ENCODE data around the gene ASTN2.

Gene ASTN2

DNA sequence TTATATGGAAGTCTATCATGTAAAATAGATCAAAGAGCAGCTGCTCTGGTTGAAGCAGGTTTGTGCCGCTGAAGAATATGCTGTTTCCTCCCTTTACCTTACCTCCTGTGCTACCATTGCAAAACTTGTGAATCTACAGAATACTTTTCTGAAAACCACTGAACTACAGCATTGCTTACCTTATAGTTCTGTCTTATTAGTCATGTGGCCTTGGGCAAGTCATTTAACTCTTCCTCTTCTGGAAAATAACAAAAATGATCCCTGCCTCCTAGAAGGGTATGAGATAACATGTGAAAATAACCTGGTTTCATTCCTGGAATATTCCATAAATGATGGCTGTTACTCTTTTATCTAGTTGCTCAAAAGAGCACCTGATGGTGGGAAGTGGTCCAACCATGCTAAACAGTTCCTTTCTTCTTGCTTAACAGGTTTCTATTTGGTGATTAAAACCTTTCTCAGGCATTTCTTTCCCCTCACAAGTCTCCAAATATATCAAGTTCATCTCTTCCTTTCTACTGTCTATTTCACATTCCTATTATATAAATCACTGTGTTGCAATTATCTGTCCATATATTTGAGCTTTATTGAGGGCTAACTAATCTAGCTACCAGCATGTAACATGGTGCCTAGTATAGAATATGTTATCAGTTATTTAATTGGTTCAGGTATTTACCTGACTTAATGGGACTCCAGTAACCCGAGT, 712.8 kb downstream of the ASTN2 start:
- H3K27ac ChIP-seq: no peak overlapping the region
- TF ChIP-seq ZFX (IDR thresholded peaks at IDR 0.05): no peak
- TF ChIP-seq, protein P1, sequence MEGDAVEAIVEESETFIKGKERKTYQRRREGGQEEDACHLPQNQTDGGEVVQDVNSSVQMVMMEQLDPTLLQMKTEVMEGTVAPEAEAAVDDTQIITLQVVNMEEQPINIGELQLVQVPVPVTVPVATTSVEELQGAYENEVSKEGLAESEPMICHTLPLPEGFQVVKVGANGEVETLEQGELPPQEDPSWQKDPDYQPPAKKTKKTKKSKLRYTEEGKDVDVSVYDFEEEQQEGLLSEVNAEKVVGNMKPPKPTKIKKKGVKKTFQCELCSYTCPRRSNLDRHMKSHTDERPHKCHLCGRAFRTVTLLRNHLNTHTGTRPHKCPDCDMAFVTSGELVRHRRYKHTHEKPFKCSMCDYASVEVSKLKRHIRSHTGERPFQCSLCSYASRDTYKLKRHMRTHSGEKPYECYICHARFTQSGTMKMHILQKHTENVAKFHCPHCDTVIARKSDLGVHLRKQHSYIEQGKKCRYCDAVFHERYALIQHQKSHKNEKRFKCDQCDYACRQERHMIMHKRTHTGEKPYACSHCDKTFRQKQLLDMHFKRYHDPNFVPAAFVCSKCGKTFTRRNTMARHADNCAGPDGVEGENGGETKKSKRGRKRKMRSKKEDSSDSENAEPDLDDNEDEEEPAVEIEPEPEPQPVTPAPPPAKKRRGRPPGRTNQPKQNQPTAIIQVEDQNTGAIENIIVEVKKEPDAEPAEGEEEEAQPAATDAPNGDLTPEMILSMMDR (conservative IDR thresholded peaks at IDR 0.05): no peak

DNA sequence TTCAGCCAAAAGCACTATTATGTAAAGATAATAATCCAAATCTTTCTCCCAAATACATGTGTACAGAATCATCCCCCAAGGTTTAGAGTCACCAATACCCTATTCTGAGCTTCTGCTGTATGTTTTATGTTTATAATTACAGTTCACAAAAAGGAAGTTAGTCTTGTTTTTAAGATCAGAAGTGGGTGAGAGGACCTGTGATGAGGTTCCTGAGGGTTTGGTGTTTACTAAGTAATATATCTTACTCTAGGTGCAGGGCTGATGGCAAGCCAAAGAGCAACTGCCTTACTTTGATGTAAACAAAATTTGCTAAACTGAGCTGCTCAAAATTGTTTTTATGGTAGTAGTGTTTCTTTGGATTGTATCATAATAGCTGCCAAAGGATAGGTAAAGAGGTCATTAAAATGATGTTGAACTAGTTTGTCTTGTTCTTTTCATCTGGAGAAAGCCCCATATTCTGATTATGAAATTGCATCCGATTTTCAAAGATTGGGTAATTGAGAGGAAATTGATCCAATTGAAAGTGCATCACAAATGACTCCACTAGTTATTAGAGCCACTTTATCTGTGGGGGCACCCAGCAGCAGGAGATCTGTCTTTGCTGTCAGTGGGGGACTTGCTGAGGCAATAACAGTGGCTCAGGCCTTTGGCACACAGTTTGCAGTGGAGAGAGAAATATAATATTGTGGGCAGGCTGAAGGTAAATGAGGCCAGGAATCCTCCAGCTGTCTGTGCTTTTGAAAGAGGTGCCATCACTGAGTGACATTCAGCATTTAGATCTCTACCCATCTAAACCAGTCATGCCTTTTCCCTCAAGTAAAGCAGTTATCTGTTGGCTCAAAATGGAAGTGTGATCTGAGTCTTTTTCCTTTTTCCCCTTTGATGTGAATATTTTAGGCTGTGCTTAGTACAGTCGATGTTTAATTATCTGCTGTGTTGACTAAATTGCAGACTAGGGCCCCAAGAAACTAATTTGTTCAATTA, 713.7 kb downstream of the ASTN2 start:
- H3K27ac ChIP-seq: no peak overlapping the region; the same call in 1 of the 2 replicates

DNA sequence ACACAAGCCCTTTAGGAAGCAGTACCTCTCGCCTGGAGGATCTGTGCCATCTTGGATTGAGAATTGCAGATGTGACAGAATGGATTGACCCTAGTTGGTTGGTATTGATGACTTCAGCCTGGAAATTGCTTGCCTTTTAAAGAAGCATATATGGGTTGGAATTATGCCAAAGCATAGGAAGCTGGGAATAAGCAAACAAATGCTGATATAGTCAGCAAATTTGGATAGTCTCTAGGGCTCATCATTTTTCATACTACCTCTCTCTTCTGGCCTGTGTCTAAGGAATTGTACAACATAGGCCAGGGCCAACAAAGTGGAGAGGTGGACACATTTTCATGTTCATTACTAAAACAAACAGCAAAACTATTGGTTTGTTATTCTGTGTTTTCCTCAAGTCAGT, 714.6 kb downstream of the ASTN2 start:
- TF ChIP-seq, protein P1 (conservative IDR thresholded peaks at IDR 0.05): no peak
- no peak for TF ChIP-seq ZFX (IDR thresholded peaks at IDR 0.05)

More for the DNA sequence above, 713.7 kb downstream of the ASTN2 start:
- no peak for TF ChIP-seq ZFX (IDR thresholded peaks at IDR 0.05)
- TF ChIP-seq, protein P1 (conservative IDR thresholded peaks at IDR 0.05): no peak

DNA sequence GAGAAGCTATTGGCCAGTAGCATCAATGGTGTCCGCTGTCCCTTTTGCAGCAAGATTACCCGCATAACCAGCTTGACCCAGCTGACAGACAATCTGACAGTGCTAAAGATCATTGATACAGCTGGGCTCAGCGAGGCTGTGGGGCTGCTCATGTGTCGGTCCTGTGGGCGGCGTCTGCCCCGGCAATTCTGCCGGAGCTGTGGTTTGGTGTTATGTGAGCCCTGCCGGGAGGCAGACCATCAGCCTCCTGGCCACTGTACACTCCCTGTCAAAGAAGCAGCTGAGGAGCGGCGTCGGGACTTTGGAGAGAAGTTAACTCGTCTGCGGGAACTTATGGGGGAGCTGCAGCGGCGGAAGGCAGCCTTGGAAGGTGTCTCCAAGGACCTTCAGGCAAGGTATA, 717.0 kb downstream of the ASTN2 start:
- H3K27ac ChIP-seq: no peak overlapping the region
- TF ChIP-seq ZFX (IDR thresholded peaks at IDR 0.05): no peak
- TF ChIP-seq, protein P1 (conservative IDR thresholded peaks at IDR 0.05): no peak

More for the DNA sequence above, 714.6 kb downstream of the ASTN2 start:
- H3K27ac ChIP-seq: no peak overlapping the region

DNA sequence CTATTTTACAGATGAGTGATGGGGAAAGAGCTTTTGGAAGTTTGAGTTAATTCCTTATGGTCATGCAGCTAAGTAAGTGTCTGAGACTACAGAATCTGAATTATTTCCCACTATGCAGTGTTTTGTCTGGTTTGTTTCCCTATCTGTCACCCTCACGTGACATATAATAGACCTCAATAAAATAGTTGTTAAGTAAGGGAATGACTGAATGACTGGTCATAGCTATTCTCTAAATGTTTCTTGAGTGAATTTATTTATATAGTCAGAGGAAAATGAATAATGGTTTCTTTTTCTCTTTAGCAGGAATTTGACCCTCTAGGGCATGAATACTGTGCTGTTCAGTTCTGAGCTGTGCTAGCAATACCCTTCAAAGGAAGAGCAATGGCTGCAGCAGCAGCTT, 717.5 kb downstream of the ASTN2 start:
- TF ChIP-seq, protein P1 (conservative IDR thresholded peaks at IDR 0.05): no peak
- TF ChIP-seq ZFX (IDR thresholded peaks at IDR 0.05): no peak
- H3K27ac ChIP-seq: no peak overlapping the region

DNA sequence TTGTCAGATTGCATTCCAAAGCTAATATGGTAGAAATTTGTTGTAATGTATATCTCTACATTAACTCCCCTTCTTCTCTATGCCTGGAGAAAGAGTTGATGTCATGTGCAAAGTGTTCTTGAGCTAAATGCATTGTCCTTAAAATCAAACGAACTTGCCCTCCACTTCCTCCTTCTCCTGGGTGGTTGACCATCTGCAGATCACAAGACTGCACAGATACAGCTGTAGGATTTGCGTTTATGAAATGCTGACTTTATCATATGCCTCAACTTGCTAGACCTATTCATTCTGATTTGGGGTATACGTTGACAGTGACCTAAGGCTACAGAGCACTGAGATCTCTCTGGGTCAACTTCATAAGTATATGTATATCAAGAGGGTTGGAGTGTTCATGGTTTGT, 719.4 kb downstream of the ASTN2 start:
- no peak overlapping the region for H3K27ac ChIP-seq
- TF ChIP-seq, protein P1 (conservative IDR thresholded peaks at IDR 0.05): no peak
- TF ChIP-seq ZFX (IDR thresholded peaks at IDR 0.05): no peak
